HCEC 1CT (cell line): ENCODE measurements around the gene AIFM2.
"Not testable (repeated sequence)": the region's sequence is repeated elsewhere in the genome, so short reads cannot be mapped to it uniquely, and the experiment has no call there.

Experiments
- DNase-seq: peaks from one replicate; pipeline ENCODE4 v3.0.0-alpha.2; 2017

AIFM2 gene

GRCh38 chr10:70121281-70121949, 11.2 kb downstream of the AIFM2 start:
- no peak for DNase-seq

DNA sequence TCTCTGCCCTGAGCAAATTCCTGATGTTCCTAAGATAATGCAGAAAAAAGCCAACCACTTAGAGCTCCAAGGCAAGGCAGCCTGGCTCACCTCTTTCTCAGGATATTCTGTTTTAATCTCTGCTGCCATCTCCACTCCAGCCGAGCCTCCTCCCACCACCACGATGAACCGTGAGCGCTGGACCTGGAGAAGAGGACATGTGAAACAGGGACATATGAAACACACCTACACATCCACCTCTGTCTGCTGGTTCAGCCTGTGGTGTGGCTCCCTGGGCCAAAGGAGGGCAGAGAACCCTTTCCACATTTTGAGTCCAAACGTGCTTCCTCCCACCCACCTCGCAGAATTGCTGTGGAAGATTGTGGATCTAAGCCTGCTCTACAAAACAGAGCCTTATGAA, 12.2 kb downstream of the AIFM2 start:
- no peak for DNase-seq

GRCh38 chr10:70119623-70120022, 13.0 kb downstream of the AIFM2 start:
- DNase-seq = no peak

- DNase-seq = no peak
Measured at GRCh38 chr10:70119197-70119596, 13.4 kb downstream of the AIFM2 start.

DNA sequence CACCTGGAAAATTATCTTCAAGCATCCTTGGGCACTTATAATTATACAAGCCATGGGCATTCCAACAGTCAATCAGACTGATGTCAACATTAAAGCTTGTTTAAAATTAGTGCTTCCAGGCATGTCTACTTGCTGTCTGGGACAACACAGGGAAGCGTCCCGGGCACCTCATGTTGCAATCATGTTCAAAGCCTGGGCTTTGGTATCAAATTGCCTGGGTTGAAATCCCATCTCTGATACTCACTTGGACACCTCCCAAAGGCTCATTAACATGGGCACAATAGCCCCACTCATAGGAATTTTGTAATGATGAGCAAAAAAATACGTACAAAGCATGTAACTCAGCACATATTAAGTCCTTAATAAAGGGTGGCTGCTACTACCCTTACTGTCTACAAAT, 14.4 kb downstream of the AIFM2 start:
- no peak for DNase-seq

DNA sequence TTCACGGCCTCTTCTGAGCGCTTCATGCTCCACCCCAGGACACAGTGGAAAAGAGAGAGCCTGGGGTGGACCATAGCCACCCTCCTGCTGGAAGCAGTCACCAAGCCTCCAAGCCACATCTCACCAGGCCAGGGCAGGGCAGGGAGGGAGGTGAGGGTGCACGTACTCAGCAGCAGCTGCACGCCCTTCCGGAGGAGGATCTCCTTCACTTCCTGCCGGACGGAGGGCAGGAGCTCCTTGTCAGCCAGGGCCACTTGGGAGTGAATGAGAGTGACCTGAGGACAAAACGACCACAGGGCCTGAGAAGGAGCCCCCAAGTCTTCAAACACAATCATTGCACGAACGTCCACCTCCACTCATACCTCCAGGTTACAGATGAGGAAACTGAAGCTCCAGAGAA, 15.0 kb downstream of the AIFM2 start:
- DNase-seq = no peak

DNA sequence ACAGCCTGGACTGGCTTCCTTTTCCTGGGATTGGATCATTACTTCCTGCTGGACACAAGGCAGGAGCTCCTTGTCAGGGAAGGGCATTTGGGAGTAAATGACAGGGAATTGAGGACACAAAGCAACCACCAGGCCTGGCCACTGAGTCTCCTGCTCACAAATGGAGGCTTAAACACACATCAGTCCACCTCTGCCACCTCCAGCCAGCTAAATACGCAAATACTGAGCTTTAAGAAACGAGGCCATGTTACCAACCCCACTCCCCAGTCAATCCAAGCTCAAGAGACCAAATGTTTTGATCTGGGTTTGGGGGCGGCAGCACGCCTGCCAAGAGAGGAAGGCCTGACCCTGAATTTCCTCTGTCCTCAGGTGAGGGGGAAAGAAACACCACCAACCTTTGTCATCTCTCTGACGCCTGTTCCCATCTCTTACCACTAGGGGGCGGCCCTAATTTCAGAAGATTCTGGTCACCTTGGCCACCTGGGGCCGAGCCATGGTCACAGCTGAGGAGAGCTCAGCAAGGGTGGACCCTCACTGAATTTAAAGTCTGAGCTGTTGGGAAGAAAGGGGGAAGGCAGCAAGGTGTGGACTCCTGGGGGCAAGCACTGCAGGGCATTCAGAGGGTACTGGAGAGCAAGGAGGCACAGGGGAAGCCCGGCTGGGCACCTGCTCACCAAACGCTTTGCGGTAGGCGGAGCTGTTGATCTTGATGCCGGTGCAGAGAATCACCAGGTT, 16.5 kb downstream of the AIFM2 start:
- no peak for DNase-seq

GRCh38 chr10:70114902-70115301, 17.7 kb downstream of the AIFM2 start:
- no peak for DNase-seq

- no peak for DNase-seq
Measured at GRCh38 chr10:70112071-70112470, 20.6 kb downstream of the AIFM2 start.

- no peak for DNase-seq
Measured at GRCh38 chr10:70111496-70111895, 21.1 kb downstream of the AIFM2 start.

DNA sequence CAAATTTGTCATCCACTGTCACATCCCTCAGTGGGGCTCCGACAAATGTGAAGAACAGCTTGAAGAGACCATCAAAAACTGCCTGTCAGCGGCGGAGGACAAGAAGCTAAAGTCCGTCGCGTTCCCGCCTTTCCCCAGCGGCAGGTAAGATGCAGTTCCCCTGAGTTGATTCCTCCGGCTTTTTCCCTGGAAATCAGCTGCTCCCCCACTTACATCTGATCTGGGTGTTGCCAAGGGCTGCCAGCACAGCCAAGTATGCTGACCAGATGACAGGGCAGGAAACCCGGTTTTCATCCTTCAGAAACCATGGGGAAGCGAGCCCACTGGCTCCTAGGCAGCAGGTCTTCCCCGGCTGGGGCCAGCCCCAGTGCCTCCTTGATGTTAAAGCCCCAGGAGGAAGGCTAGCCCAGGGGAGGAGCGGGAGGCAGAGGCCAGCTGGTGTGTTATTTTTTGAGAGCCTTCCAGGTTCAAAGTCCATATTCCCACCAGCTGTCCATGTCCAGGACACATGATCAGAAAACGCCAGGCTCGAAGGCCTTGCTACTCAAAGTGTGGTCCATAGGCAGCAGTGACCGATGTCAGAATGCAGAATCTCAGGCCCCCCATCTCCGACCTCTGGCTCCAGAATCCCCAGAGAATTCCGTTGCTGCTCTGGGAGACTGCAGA, 23.4 kb downstream of the AIFM2 start:
- DNase-seq = no peak

DNA sequence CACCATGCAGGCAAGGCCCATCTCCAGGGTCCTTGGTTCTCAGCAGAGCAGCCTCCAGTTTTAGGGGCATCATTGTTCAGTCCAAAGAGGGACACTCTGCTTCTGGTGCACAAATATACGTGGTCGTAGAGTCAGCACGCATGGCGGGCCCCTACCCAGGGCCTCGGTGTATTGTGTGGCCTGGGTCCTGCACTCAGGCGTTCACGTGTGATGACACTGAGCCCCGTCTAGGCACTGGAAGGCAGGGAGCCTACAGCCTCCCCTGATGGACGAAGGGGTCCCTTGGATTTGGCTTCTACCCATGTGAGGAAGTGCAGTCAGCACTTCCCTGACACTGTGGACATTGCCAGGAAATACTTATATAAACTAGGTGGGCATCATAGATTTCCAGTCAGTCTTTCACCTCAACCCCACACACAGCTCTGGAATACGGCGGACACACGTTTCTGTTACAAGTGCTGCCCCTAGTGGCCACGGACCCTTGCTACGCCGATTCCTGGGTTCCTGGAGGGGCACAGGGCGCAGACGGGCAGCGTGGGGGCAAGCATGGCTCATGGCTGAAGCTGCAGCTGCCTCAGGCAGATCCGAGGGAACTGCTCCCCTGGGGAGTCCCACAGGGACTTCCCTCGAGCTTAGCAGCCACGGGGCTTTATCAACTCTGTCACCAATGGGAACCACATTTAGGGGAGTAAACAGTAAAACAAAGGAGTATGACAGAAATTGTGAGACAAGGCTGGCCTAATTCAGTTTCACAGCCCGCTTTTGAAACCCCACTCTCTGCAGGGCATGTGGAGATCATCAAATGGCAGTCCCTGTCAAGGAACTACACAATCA, 25.4 kb downstream of the AIFM2 start:
- no peak for DNase-seq

DNA sequence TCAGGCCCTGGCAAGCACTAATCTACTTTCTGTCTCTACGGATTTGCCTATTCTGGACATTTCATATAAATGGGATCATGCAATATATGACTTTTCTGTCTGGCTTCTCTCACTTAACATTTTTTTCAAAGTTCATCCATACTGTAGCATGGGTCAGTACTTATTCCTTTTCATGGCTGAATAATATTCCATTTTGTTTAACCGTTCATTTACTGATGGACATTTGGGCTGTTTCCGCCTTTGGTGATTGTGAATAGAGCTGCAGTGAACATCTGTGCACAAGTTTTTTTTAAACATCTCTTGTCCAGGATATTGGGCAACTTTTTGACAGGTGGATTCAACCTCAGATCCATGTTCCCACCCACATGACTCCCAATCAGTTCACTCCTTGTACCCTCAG, 31.0 kb downstream of the AIFM2 start:
- no peak for DNase-seq

DNA sequence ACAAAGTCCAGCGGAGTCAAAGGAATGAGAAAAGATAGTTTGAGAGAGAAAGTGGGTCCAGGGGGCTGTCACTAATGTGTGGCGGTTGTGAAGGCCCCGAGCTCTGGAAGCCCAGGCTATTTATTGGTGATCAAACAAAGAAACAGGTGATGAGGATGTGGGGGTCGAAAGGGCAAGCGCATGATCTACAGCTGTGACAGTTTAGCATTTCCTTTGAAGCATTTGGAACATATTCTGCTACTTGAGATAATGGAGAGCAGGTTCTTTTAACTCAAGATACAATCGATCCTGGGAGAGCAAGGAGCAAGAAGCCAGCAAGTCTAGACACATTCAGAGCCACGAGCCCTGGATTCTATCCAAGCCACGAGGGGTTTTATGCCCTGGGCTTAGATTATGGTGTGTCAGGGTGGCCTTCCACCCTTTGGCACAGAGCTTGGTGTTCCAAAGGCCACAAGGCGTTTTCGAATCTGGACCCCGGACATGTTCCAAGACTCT, 31.5 kb downstream of the AIFM2 start:
- DNase-seq = not testable (repeated sequence)

GRCh38 chr10:70098271-70098670, 34.4 kb downstream of the AIFM2 start:
- DNase-seq = no peak

- DNase-seq = no peak
Measured at GRCh38 chr10:70097459-70097858, 35.2 kb downstream of the AIFM2 start.

DNA sequence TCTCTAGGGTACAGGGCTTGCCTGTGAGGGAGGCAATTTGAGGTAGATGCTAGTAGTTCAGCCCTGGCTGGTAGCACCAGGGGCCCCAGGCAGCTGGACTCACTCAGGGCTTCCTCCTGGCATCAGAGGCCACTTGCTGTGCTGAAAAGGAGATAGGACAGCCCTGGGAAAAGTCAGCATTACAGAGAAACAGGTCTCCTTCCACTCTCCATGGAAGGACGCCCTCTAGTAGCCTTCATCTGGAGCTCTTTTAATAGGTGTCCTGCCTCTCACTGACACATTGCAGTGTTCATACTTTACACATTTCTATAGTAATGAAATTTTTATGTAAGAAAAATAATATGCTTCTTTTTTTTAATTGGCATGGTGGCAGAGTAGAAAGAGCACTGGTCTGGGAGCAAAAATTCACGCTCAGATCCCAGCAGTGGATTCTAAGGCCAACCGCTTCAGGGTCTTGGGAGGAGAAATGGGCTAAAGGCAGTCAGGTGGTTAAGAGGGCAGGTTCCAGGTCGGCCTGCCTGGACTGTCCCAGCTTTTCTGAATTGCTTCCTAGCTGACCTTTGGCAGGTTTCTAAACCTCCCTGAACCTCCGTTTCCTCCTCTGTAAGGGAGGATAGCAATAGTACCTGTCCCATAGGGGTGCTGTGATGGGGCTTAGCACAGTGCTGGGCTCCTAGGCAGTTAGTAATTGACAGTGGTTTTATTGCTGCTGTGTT, 35.8 kb downstream of the AIFM2 start:
- DNase-seq = no peak

- DNase-seq = no peak
Measured at GRCh38 chr10:70096016-70096704, 36.5 kb downstream of the AIFM2 start.

GRCh38 chr10:70094250-70094649, 38.4 kb downstream of the AIFM2 start:
- DNase-seq = no peak

DNA sequence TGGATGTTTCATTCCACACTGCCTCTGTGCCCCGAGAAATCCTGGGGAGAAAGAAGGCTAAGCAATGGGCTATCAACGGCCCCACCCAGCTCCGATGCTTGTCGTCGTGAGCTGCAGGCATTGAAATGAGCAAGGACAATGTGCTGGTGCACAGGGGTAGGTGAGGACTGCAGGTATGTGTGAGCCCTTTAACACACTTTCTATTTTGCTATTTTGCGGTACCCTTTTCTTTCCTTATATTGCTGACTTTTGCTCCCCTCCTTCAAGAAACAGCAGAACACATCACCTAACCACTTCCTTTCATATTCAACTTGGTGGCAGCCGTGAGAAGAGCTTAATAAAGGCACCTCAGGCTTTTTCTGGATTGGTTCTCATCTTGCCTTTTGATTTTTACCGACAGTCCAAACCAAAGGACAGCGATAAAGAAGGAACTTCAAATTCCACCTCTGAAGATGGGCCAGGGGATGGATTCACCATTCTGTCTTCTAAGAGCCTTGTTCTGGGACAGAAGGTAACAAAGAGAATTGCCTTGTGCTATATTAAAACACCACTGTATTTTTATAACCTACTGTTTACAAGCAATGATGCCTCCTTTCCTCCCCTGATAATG, 39.2 kb downstream of the AIFM2 start:
- no peak for DNase-seq

GRCh38 chr10:70092389-70092718, 40.3 kb downstream of the AIFM2 start:
- no peak for DNase-seq
